Measurements from ENCODE around the gene IGLON5. TPM values are rescaled to one million over a fixed set of nuclear protein-coding genes. Genes with fewer than 3 reads are reported as not detected.

IGLON5 gene
- polyA plus RNA-seq, 3 donors: 0.05 TPM; not detected in 2

GRCh38 chr19:51301266-51301665, 10.2 kb upstream of the IGLON5 start:
- no peaks in the 10 kb centered on the region for H3K79me2 ChIP-seq (ENCODE audit: insufficient read depth, low read length)
- Mint-ChIP-seq H3K36me3 (no peaks in the 10 kb centered on the region), H3K27ac (no peak overlapping the region)

GRCh38 chr19:51305479-51305878, 6.0 kb upstream of the IGLON5 start:
- Histone ChIP-seq H3K4me3 (replicated peaks in 1 of 3; ENCODE audit: low read depth in 2 of 3, low read length in 3 of 3) (no peak overlapping the region), H3K27ac (ENCODE audit: low read depth in 1 of 2, low read length in 2 of 2) (no peak overlapping the region), H3K27me3 (ENCODE audit: control insufficient read depth in 2 of 2, insufficient read depth in 2 of 2, low read length in 2 of 2) (peaks cover 3 to 8% of the 10 kb centered on the region in 2 donors), H3K9ac (ENCODE audit: insufficient read depth, low read length, poor library complexity, severe bottlenecking) (no peak overlapping the region), H4K20me1 (ENCODE audit: insufficient read depth, low read length) (no peaks in the 10 kb centered on the region), H2AFZ (ENCODE audit: insufficient read depth, low read depth, low read length, poor library complexity, severe bottlenecking) (no peak overlapping the region), H3K9me3 (replicated peaks in 1 of 2; ENCODE audit: control insufficient read depth in 1 of 2, insufficient read depth in 1 of 2, low read length in 2 of 2) (peaks cover 27 to 29% of the 10 kb centered on the region in 2 donors), H3K4me1 (ENCODE audit: control insufficient read depth in 1 of 2, insufficient read depth in 2 of 2, low read length in 2 of 2) (no peaks in the 10 kb centered on the region), H3K36me3 (replicated peaks in 1 of 2; ENCODE audit: control insufficient read depth in 1 of 2, insufficient read depth in 2 of 2, low read length in 2 of 2) (no peaks in the 10 kb centered on the region), H3K79me2 (ENCODE audit: insufficient read depth, low read length) (no peaks in the 10 kb centered on the region), H3K4me2 (replicated peaks; ENCODE audit: extremely low read depth, low read length, poor library complexity, severe bottlenecking) (no peak overlapping the region)
- no peak for TF ChIP-seq CTCF (IDR thresholded peaks at IDR 0.05)
- intact Hi-C loops (cut with micrococcal nuclease): no loop called here
- H3K27ac Mint-ChIP-seq: no peak overlapping the region
- H3K36me3 Mint-ChIP-seq: no peaks in the 10 kb centered on the region
- peaks cover 16 to 57% (median 42%) of the 10 kb centered on the region in 7 donors for H3K9me3 Mint-ChIP-seq
- no peak for DNase-seq
- 83% methylated on average over 3 of the region's 3 CpGs for WGBS (ENCODE audit: insufficient coverage)
- H3K4me3 Mint-ChIP-seq: no peak overlapping the region
- H3K27me3 Mint-ChIP-seq (ENCODE audit: low read depth in 3 of 3): peaks cover 19 to 34% (median 30%) of the 10 kb centered on the region in 3 donors
- no peaks in the 10 kb centered on the region for H3K4me1 Mint-ChIP-seq

More at GRCh38 chr19:51301266-51301665, 10.2 kb upstream of the IGLON5 start:
- Histone ChIP-seq H3K4me3 (replicated peaks in 1 of 3; ENCODE audit: low read depth in 2 of 3, low read length in 3 of 3) (no peak overlapping the region), H3K36me3 (replicated peaks in 1 of 2; ENCODE audit: control insufficient read depth in 1 of 2, insufficient read depth in 2 of 2, low read length in 2 of 2) (no peaks in the 10 kb centered on the region), H3K4me1 (ENCODE audit: control insufficient read depth in 1 of 2, insufficient read depth in 2 of 2, low read length in 2 of 2) (no peaks in the 10 kb centered on the region), H3K4me2 (replicated peaks; ENCODE audit: extremely low read depth, low read length, poor library complexity, severe bottlenecking) (no peak overlapping the region), H2AFZ (ENCODE audit: insufficient read depth, low read depth, low read length, poor library complexity, severe bottlenecking) (no peak overlapping the region), H3K27me3 (ENCODE audit: control insufficient read depth in 2 of 2, insufficient read depth in 2 of 2, low read length in 2 of 2) (no peaks in the 10 kb centered on the region), H3K9me3 (replicated peaks in 1 of 2; ENCODE audit: control insufficient read depth in 1 of 2, insufficient read depth in 1 of 2, low read length in 2 of 2) (peaks cover 7 to 13% of the 10 kb centered on the region in 2 donors), H3K27ac (ENCODE audit: low read depth in 1 of 2, low read length in 2 of 2) (no peak overlapping the region), H3K9ac (ENCODE audit: insufficient read depth, low read length, poor library complexity, severe bottlenecking) (no peak overlapping the region), H4K20me1 (ENCODE audit: insufficient read depth, low read length) (no peaks in the 10 kb centered on the region)
- Mint-ChIP-seq H3K4me3 (no peak overlapping the region), H3K9me3 (peaks cover 6 to 30% (median 19%) of the 10 kb centered on the region in 7 donors), H3K4me1 (no peaks in the 10 kb centered on the region), H3K27me3 (ENCODE audit: low read depth in 3 of 3) (peaks cover 11 to 26% (median 13%) of the 10 kb centered on the region in 3 donors)
- WGBS (ENCODE audit: insufficient coverage): 100% methylated on average over 4 of the region's 7 CpGs
- no peak for DNase-seq
- no peak for TF ChIP-seq CTCF (IDR thresholded peaks at IDR 0.05)
- intact Hi-C loops (cut with micrococcal nuclease): no loop called here
